Keratinocyte (primary cell): ENCODE data around the gene FCGR2B. TPM values are rescaled to one million over a fixed set of nuclear protein-coding genes. Genes with fewer than 3 reads are reported as not detected.

Experiments used
- DNase-seq: peaks from one replicate; pipeline ENCODE4 v3.0.0-alpha.2; 2011; ENCODE audit warnings: low read depth, missing footprints, low spot score
- FAIRE-seq: peaks from 2 replicates; lab custom pipeline; 2011; peaks lifted over from hg19 to GRCh38; lab: Jason Lieb, UNC
- H2AFZ ChIP-seq: 2 replicates; pipeline ENCODE4 v1.6.0; 2012; ENCODE audit warnings: low read length, control low read depth, inconsistent platforms; ENCODE audit not compliant: control insufficient read depth
- H3K27ac ChIP-seq: 2 replicates; pipeline ENCODE4 v1.5.1; 2011; ENCODE audit warnings: low read length; ENCODE audit not compliant: control insufficient read depth, insufficient read depth
- H3K27me3 ChIP-seq: 3 replicates; pipeline ENCODE4 v1.6.0; 2011; ENCODE audit warnings: low read length; ENCODE audit not compliant: control insufficient read depth, insufficient read depth; ENCODE audit errors: extremely low read depth
- H3K36me3 ChIP-seq, 2 experiments: 2 replicates in 1 of 2; 3 replicates in 1 of 2; pipeline ENCODE4 v1.5.1; 2011; ENCODE audit warnings: low read length in 2 of 2, mild to moderate bottlenecking in 1 of 2; ENCODE audit not compliant: control insufficient read depth in 2 of 2, insufficient read depth in 2 of 2; ENCODE audit errors: extremely low read depth in 1 of 2
- H3K4me1 ChIP-seq: 3 replicates; pipeline ENCODE4 v1.5.1; 2011; ENCODE audit warnings: low read length; ENCODE audit not compliant: control insufficient read depth, insufficient read depth; ENCODE audit errors: extremely low read depth
- H3K4me2 ChIP-seq: 3 replicates; pipeline ENCODE4 v1.6.0; 2011; ENCODE audit warnings: low read depth, low read length; ENCODE audit not compliant: control insufficient read depth, insufficient read depth; ENCODE audit errors: extremely low read depth
- H3K4me3 ChIP-seq, 3 experiments: fragments of 200-600 bp in 1 of 3; sonication (generic) in 1 of 3; 2 replicates in 2 of 3; 3 replicates in 1 of 3; pipeline ENCODE4 v1.5.1; 2011 to 2016; ENCODE audit warnings: low read length in 3 of 3, mild to moderate bottlenecking in 3 of 3, control low read depth in 2 of 3, inconsistent platforms in 1 of 3, low read depth in 1 of 3, mixed read lengths in 1 of 3, mixed run types in 1 of 3, moderate library complexity in 1 of 3; ENCODE audit not compliant: control insufficient read depth in 2 of 3, insufficient read depth in 2 of 3; ENCODE audit errors: extremely low read depth in 1 of 3
- H3K79me2 ChIP-seq: 2 replicates; pipeline ENCODE4 v1.6.0; 2012; ENCODE audit warnings: low read length; ENCODE audit not compliant: control insufficient read depth, insufficient read depth
- H3K9ac ChIP-seq: 3 replicates; pipeline ENCODE4 v1.6.0; 2011; ENCODE audit warnings: low read length; ENCODE audit not compliant: control insufficient read depth, insufficient read depth; ENCODE audit errors: extremely low read depth
- H3K9me1 ChIP-seq: 3 replicates; pipeline ENCODE4 v1.6.0; 2011; ENCODE audit warnings: low read length; ENCODE audit not compliant: control insufficient read depth, insufficient read depth; ENCODE audit errors: extremely low read depth
- H3K9me3 ChIP-seq: 2 replicates; pipeline ENCODE4 v1.5.1; 2012; ENCODE audit warnings: low read depth, low read length; ENCODE audit not compliant: control insufficient read depth
- H4K20me1 ChIP-seq: 3 replicates; pipeline ENCODE4 v1.6.0; 2011; ENCODE audit warnings: low read length; ENCODE audit not compliant: control insufficient read depth, insufficient read depth; ENCODE audit errors: extremely low read depth
- EZH2 ChIP-seq: IDR thresholded peaks from one replicate; pipeline ENCODE4 v1.6.1; 2012; ENCODE audit warnings: inconsistent platforms, mild to moderate bottlenecking, low read length, moderate library complexity
- dilution Hi-C: fragments of 300-500 bp; cut with MboI; formaldehyde crosslinking; loops from one replicate; pipeline ENCODE4 v1.7.0; 2020; ENCODE audit warnings: low sequenced_read_pairs; ENCODE audit not compliant: extremely low pct_ligation_motif_present
- polyA plus RNA-seq, 5 experiments: library from polyadenylated mRNA; depleted of rRNA in 3 of 5; stranded (reverse) in 3 of 5; stranded (forward) in 1 of 5; unstranded in 1 of 5; fragments of >200 nt; gene quantifications; 1 replicate in 1 of 5; 2 replicates in 3 of 5; 3 replicates in 1 of 5; pipeline versions ENCODE4 v1.2.1 to v1.2.3, GENCODE V29; 2011 to 2012; ENCODE audit warnings: missing spikeins in 2 of 5, low read depth in 1 of 5, low replicate concordance in 1 of 5
- TF ChIP-seq, protein P1 (sequence below), 3 experiments: IDR thresholded peaks in 1 of 3; conservative IDR thresholded peaks in 1 of 3; optimal IDR thresholded peaks in 1 of 3; 2 replicates in 2 of 3; 3 replicates in 1 of 3; pipeline versions ENCODE3 to v1.5.1; 2011; ENCODE audit warnings: low read length in 3 of 3, mild to moderate bottlenecking in 3 of 3, moderate library complexity in 2 of 3, control low read depth in 1 of 3, inconsistent platforms in 1 of 3; ENCODE audit not compliant: insufficient read depth in 2 of 3; ENCODE audit errors: extremely low read depth in 1 of 3

Gene FCGR2B
- polyA plus RNA-seq, 1 donor (not counting 4 experiments of a cell fraction or from before 2014, with no cell fraction given) = not detected

DNA sequence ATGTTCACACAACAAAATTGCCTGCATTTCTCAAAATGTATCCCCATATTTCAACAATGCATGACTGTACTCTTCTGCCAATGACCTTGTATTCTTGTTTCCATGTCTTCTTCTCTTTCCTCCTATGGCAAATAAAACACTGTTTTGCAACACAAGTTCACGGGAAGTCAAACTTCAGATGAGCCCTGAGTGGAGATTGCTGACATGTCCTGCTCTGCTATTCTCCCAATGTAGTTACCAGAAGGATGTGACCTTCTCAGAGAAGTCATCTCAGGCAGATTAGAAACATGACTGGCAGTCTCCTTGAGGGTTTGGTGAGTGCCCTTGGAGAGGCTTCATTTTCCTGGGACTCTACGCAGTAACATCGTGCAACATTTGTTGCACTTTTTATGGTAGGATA, 15.6 kb downstream of the FCGR2B start:
- no peak for FAIRE-seq
- dilution Hi-C loops = no loop called here

DNA sequence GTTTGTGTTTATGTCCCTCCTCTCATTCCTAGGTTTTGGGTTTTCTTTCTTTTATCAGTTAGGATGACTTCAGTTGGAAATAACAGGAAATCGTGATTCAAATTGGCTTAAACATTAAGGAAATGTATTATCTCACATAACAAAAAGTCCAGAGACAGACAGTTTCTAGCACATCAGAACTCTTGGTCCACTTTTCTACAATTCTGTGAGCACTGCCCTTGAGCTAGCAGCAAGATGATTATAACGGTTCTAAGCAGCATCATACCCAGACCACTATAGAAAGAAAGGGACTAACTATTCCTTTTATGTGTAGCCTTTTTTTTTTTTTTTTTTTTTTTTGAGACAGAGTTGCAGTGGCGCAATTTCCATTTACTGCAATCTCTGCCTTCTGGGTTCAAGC, 18.9 kb downstream of the FCGR2B start:
- dilution Hi-C loops = no loop called here
- DNase-seq = no peak
- FAIRE-seq = no peak

More for the DNA sequence above, 15.6 kb downstream of the FCGR2B start:
- no peaks in the 10 kb centered on the region for H3K4me1 ChIP-seq
- no peaks in the 10 kb centered on the region for H4K20me1 ChIP-seq
- no peak overlapping the region for H2AFZ ChIP-seq
- H3K4me3 ChIP-seq = no peak overlapping the region
- H3K79me2 ChIP-seq = no peaks in the 10 kb centered on the region
- H3K9ac ChIP-seq = no peak overlapping the region
- no peaks in the 10 kb centered on the region for H3K27me3 ChIP-seq
- no peaks in the 10 kb centered on the region for H3K9me1 ChIP-seq
- no peaks in the 10 kb centered on the region for H3K9me3 ChIP-seq
- DNase-seq = no peak
- H3K36me3 ChIP-seq = no peaks in the 10 kb centered on the region
- no peak overlapping the region for H3K4me2 ChIP-seq
- TF ChIP-seq, protein P1, sequence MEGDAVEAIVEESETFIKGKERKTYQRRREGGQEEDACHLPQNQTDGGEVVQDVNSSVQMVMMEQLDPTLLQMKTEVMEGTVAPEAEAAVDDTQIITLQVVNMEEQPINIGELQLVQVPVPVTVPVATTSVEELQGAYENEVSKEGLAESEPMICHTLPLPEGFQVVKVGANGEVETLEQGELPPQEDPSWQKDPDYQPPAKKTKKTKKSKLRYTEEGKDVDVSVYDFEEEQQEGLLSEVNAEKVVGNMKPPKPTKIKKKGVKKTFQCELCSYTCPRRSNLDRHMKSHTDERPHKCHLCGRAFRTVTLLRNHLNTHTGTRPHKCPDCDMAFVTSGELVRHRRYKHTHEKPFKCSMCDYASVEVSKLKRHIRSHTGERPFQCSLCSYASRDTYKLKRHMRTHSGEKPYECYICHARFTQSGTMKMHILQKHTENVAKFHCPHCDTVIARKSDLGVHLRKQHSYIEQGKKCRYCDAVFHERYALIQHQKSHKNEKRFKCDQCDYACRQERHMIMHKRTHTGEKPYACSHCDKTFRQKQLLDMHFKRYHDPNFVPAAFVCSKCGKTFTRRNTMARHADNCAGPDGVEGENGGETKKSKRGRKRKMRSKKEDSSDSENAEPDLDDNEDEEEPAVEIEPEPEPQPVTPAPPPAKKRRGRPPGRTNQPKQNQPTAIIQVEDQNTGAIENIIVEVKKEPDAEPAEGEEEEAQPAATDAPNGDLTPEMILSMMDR (optimal IDR thresholded peaks at IDR 0.05 in 1 of 3, IDR thresholded peaks at IDR 0.05 in 1 of 3, conservative IDR thresholded peaks at IDR 0.05 in 1 of 3; ENCODE audit: extremely low read depth in 1 of 3, insufficient read depth in 2 of 3, low read length in 3 of 3) = no peak
- no peak for TF ChIP-seq EZH2
- no peak overlapping the region for H3K27ac ChIP-seq

More for the DNA sequence above, 18.9 kb downstream of the FCGR2B start:
- no peak overlapping the region for H3K9ac ChIP-seq
- no peaks in the 10 kb centered on the region for H3K9me3 ChIP-seq
- H4K20me1 ChIP-seq = no peaks in the 10 kb centered on the region
- no peaks in the 10 kb centered on the region for H3K4me1 ChIP-seq
- H3K27ac ChIP-seq = no peak overlapping the region
- no peak overlapping the region for H2AFZ ChIP-seq
- no peak overlapping the region for H3K4me2 ChIP-seq
- H3K9me1 ChIP-seq = no peaks in the 10 kb centered on the region
- H3K36me3 ChIP-seq = no peaks in the 10 kb centered on the region
- no peaks in the 10 kb centered on the region for H3K79me2 ChIP-seq
- H3K27me3 ChIP-seq = no peaks in the 10 kb centered on the region
- TF ChIP-seq, protein P1 (optimal IDR thresholded peaks at IDR 0.05 in 1 of 3, IDR thresholded peaks at IDR 0.05 in 1 of 3, conservative IDR thresholded peaks at IDR 0.05 in 1 of 3; ENCODE audit: extremely low read depth in 1 of 3, insufficient read depth in 2 of 3, low read length in 3 of 3) = no peak
- no peak for TF ChIP-seq EZH2
- no peak overlapping the region for H3K4me3 ChIP-seq
